ENCODE measurements around the gene CHRNA1.
A peak's percentile ranks its signal among the peaks of the same experiment; 100 is the strongest.

Gene CHRNA1

DNA sequence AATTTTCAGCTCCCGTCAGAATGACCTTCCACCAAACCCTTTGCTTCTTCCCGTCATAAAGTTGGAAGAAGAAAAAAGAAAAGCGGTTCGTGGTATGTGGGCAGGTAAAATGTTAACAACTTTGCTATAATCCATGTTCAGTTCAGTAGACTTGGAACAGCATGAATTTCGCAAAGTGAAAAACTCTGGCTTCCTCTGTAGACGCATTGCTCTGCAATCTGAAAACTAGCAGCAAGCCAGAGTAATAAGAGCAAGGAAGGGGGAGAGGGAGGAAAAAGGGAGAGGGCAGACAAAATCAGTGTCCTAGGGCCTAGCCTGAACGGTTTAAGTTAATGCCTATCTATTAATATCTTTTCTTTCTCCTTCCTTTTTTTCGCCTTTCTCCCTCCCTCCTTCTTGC is 26.7 kb upstream of the CHRNA1 start:
- no peak overlapping the region for H3K18ac ChIP-seq (ENCODE audit: low read length)
- WGBS (ENCODE audit: extremely low coverage, insufficient coverage, insufficient read length), result no CpG with 5 or more reads among the region's 8 CpGs
- H3K4me1 ChIP-seq (ENCODE audit: control insufficient read depth in 1 of 2, insufficient read depth in 2 of 2, low read length in 2 of 2), result peaks cover 3 to 4% of the 10 kb centered on the region in 2 experiments
- no peak overlapping the region for H2AFZ ChIP-seq (ENCODE audit: insufficient read depth, low read length, poor library complexity)
- H3K4me3 ChIP-seq (ENCODE audit: low read depth, low read length), result no peak overlapping the region
- H3K79me1 ChIP-seq (ENCODE audit: low read length), result peaks cover 2% of the 10 kb centered on the region
- no peak overlapping the region for H2BK5ac ChIP-seq (ENCODE audit: low read depth, low read length, poor library complexity)
- no peak overlapping the region for H2BK120ac ChIP-seq (ENCODE audit: insufficient read depth, low read length, poor library complexity)
- H3K27me3 ChIP-seq (ENCODE audit: insufficient read depth, low read length), result no peaks in the 10 kb centered on the region
- H3K4me2 ChIP-seq (ENCODE audit: low read length), result no peak overlapping the region
- H3K27ac ChIP-seq (ENCODE audit: low read depth, low read length), result no peak overlapping the region
- H2AK5ac ChIP-seq (ENCODE audit: low read length), result no peak overlapping the region
- no peak overlapping the region for H3K14ac ChIP-seq (ENCODE audit: low read length)
- H2BK12ac ChIP-seq (ENCODE audit: low read length), result no peak overlapping the region
- H4K91ac ChIP-seq (ENCODE audit: low read depth, low read length), result no peak overlapping the region
- H4K8ac ChIP-seq (ENCODE audit: low read depth, low read length), result no peak overlapping the region
- H3K23ac ChIP-seq (ENCODE audit: low read length), result no peak overlapping the region
- H3K36me3 ChIP-seq (ENCODE audit: control insufficient read depth in 1 of 2, insufficient read depth in 2 of 2, low read length in 2 of 2), result no peaks in the 10 kb centered on the region
- no peak overlapping the region for H3K9ac ChIP-seq (ENCODE audit: low read length)
- no peak for DNase-seq
- H3K4ac ChIP-seq (ENCODE audit: low read depth, low read length), result no peak overlapping the region
- H4K12ac ChIP-seq (ENCODE audit: low read depth, low read length), result no peak overlapping the region
- H3K9me3 ChIP-seq (ENCODE audit: insufficient read depth, low read depth, low read length), result no peaks in the 10 kb centered on the region
- no peaks in the 10 kb centered on the region for H3K79me2 ChIP-seq (ENCODE audit: control insufficient read depth, insufficient read depth, low read length, poor library complexity)

DNA sequence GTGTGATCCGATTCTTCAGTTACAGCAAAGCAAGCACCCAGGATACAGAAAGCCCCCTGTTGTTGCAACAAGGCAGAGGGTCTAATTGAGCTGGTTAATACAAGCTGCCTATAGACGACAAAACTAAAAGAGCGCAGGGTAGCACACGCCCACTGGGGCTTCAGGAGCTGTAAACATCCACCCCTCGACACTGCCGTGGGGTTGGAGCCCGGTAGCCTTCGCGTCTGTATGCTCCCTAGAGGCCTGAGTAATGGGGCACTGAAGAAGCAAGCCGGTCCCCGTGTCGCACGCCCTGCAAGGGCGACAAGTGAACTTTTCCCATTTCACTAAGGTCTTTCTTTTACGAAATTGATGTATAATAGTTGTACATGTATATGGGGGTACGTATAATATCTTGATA is 24.7 kb upstream of the CHRNA1 start:
- H3K36me3 ChIP-seq (ENCODE audit: control insufficient read depth in 1 of 2, insufficient read depth in 2 of 2, low read length in 2 of 2), result no peaks in the 10 kb centered on the region
- H2BK120ac ChIP-seq (ENCODE audit: insufficient read depth, low read length, poor library complexity), result no peak overlapping the region
- no peak overlapping the region for H2AFZ ChIP-seq (ENCODE audit: insufficient read depth, low read length, poor library complexity)
- H3K18ac ChIP-seq (ENCODE audit: low read length), result no peak overlapping the region
- no peak overlapping the region for H3K4ac ChIP-seq (ENCODE audit: low read depth, low read length)
- H3K79me2 ChIP-seq (ENCODE audit: control insufficient read depth, insufficient read depth, low read length, poor library complexity), result no peaks in the 10 kb centered on the region
- no peak overlapping the region for H3K4me2 ChIP-seq (ENCODE audit: low read length)
- no peaks in the 10 kb centered on the region for H3K27me3 ChIP-seq (ENCODE audit: insufficient read depth, low read length)
- H3K23ac ChIP-seq (ENCODE audit: low read length), result no peak overlapping the region
- no CpG with 5 or more reads among the region's 16 CpGs for whole genome bisulfite sequencing (ENCODE audit: extremely low coverage, insufficient coverage, insufficient read length)
- H3K79me1 ChIP-seq (ENCODE audit: low read length), result peaks cover 2% of the 10 kb centered on the region
- no peak overlapping the region for H3K9ac ChIP-seq (ENCODE audit: low read length)
- H4K8ac ChIP-seq (ENCODE audit: low read depth, low read length), result no peak overlapping the region
- no peak overlapping the region for H3K4me3 ChIP-seq (ENCODE audit: low read depth, low read length)
- no peak overlapping the region for H3K27ac ChIP-seq (ENCODE audit: low read depth, low read length)
- no peaks in the 10 kb centered on the region for H3K9me3 ChIP-seq (ENCODE audit: insufficient read depth, low read depth, low read length)
- H2AK5ac ChIP-seq (ENCODE audit: low read length), result no peak overlapping the region
- no peak overlapping the region for H2BK12ac ChIP-seq (ENCODE audit: low read length)
- no peak overlapping the region for H4K12ac ChIP-seq (ENCODE audit: low read depth, low read length)
- no peak overlapping the region for H2BK5ac ChIP-seq (ENCODE audit: low read depth, low read length, poor library complexity)
- H3K4me1 ChIP-seq (ENCODE audit: control insufficient read depth in 1 of 2, insufficient read depth in 2 of 2, low read length in 2 of 2), result peaks cover 3 to 4% of the 10 kb centered on the region in 2 experiments
- DNase-seq, result no peak
- no peak overlapping the region for H4K91ac ChIP-seq (ENCODE audit: low read depth, low read length)
- H3K14ac ChIP-seq (ENCODE audit: low read length), result no peak overlapping the region

DNA sequence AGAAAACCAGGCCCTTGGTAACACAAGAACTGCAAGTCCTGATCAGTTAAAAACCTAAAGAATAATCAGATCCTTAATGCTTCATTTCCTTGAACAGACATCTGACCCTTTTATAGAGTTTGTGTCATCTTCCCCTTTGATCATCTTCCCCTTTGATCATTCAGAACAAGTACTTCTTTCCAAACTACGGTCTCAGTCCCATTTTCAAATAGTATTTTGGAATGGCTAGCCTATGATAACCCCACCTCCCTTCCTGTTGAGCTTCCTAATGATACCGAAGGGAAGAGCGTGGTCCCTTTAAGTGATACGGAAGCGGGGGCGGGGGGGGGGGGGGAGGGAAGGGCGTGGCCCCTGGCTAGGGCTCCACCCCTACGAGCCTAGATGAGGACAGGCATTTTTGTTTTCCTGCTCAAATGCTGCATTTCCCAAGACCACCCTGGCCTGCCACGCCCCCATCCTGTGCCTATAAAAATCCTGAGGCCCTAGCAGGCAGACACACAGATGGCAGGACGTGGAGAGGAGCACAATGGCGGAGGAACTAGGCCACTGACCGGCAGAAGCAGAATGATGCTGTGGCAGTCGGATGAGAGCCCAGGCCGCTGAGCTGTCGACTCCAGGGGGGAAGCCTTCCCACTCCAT is 24.1 kb upstream of the CHRNA1 start:
- Histone ChIP-seq H3K4me2 (ENCODE audit: low read length) (no peak overlapping the region), H3K9ac (ENCODE audit: low read length) (no peak overlapping the region), H3K14ac (ENCODE audit: low read length) (no peak overlapping the region), H4K8ac (ENCODE audit: low read depth, low read length) (no peak overlapping the region), H2AFZ (ENCODE audit: insufficient read depth, low read length, poor library complexity) (no peak overlapping the region), H3K4me1 (ENCODE audit: control insufficient read depth in 1 of 2, insufficient read depth in 2 of 2, low read length in 2 of 2) (peaks cover 3 to 4% of the 10 kb centered on the region in 2 experiments), H3K79me1 (ENCODE audit: low read length) (peaks cover 2% of the 10 kb centered on the region), H3K79me2 (ENCODE audit: control insufficient read depth, insufficient read depth, low read length, poor library complexity) (no peaks in the 10 kb centered on the region), H3K18ac (ENCODE audit: low read length) (no peak overlapping the region), H3K4ac (ENCODE audit: low read depth, low read length) (no peak overlapping the region), H2AK5ac (ENCODE audit: low read length) (no peak overlapping the region), H2BK5ac (ENCODE audit: low read depth, low read length, poor library complexity) (no peak overlapping the region), H2BK12ac (ENCODE audit: low read length) (no peak overlapping the region), H3K23ac (ENCODE audit: low read length) (no peak overlapping the region), H3K9me3 (ENCODE audit: insufficient read depth, low read depth, low read length) (no peaks in the 10 kb centered on the region), H4K91ac (ENCODE audit: low read depth, low read length) (peak overlapping the region; percentile 42), H3K4me3 (ENCODE audit: low read depth, low read length) (no peak overlapping the region), H4K12ac (ENCODE audit: low read depth, low read length) (no peak overlapping the region), H3K27ac (ENCODE audit: low read depth, low read length) (peak overlapping the region; percentile 29), H3K36me3 (ENCODE audit: control insufficient read depth in 1 of 2, insufficient read depth in 2 of 2, low read length in 2 of 2) (no peaks in the 10 kb centered on the region), H2BK120ac (ENCODE audit: insufficient read depth, low read length, poor library complexity) (no peak overlapping the region), H3K27me3 (ENCODE audit: insufficient read depth, low read length) (no peaks in the 10 kb centered on the region)
- whole genome bisulfite sequencing (ENCODE audit: extremely low coverage, insufficient coverage, insufficient read length), result no CpG with 5 or more reads among the region's 15 CpGs
- DNase-seq, result no peak

GRCh38 chr2:174787487-174788205 is 23.4 kb upstream of the CHRNA1 start:
- no CpG with 5 or more reads among the region's 5 CpGs for WGBS (ENCODE audit: extremely low coverage, insufficient coverage, insufficient read length)
- H3K4ac ChIP-seq (ENCODE audit: low read depth, low read length), result no peak overlapping the region
- no peaks in the 10 kb centered on the region for H3K79me2 ChIP-seq (ENCODE audit: control insufficient read depth, insufficient read depth, low read length, poor library complexity)
- no peak overlapping the region for H3K14ac ChIP-seq (ENCODE audit: low read length)
- H2BK120ac ChIP-seq (ENCODE audit: insufficient read depth, low read length, poor library complexity), result no peak overlapping the region
- no peak overlapping the region for H2BK5ac ChIP-seq (ENCODE audit: low read depth, low read length, poor library complexity)
- peaks cover 2% of the 10 kb centered on the region for H3K79me1 ChIP-seq (ENCODE audit: low read length)
- no peak overlapping the region for H2AK5ac ChIP-seq (ENCODE audit: low read length)
- no peaks in the 10 kb centered on the region for H3K9me3 ChIP-seq (ENCODE audit: insufficient read depth, low read depth, low read length)
- H2AFZ ChIP-seq (ENCODE audit: insufficient read depth, low read length, poor library complexity), result peak overlapping the region; percentile 55
- peak overlapping the region; percentile 56 for H4K12ac ChIP-seq (ENCODE audit: low read depth, low read length)
- H3K36me3 ChIP-seq (ENCODE audit: control insufficient read depth in 1 of 2, insufficient read depth in 2 of 2, low read length in 2 of 2), result no peaks in the 10 kb centered on the region
- H3K4me3 ChIP-seq (ENCODE audit: low read depth, low read length), result no peak overlapping the region
- DNase-seq, result peak; percentile 80 to 89
- peak overlapping the region; percentile 29 for H3K27ac ChIP-seq (ENCODE audit: low read depth, low read length)
- peak overlapping the region; percentile 42 for H4K91ac ChIP-seq (ENCODE audit: low read depth, low read length)
- no peak overlapping the region for H4K8ac ChIP-seq (ENCODE audit: low read depth, low read length)
- no peak overlapping the region for H3K23ac ChIP-seq (ENCODE audit: low read length)
- H3K18ac ChIP-seq (ENCODE audit: low read length), result no peak overlapping the region
- H3K4me2 ChIP-seq (ENCODE audit: low read length), result no peak overlapping the region
- peak overlapping the region; percentile 72 for H2BK12ac ChIP-seq (ENCODE audit: low read length)
- H3K9ac ChIP-seq (ENCODE audit: low read length), result no peak overlapping the region
- H3K4me1 ChIP-seq (ENCODE audit: control insufficient read depth in 1 of 2, insufficient read depth in 2 of 2, low read length in 2 of 2), result peaks cover 3 to 4% of the 10 kb centered on the region in 2 experiments
- H3K27me3 ChIP-seq (ENCODE audit: insufficient read depth, low read length), result no peaks in the 10 kb centered on the region
